ENCODE results near the gene DYRK3.

GRCh38 chr1:206682111-206682510, 46.8 kb downstream of the DYRK3 start:
- TF ChIP-seq CHD4 (IDR thresholded peaks at IDR 0.05) (no peak), ZNF274 (IDR thresholded peaks at IDR 0.05; ENCODE audit: insufficient read depth, insufficient read length) (no peak), CHD2 (IDR thresholded peaks at IDR 0.05; ENCODE audit: borderline replicate concordance, low read depth, low read length) (no peak; the same call in 1 of the 2 replicates), MAX (IDR thresholded peaks at IDR 0.05; ENCODE audit: low read depth, low read length) (no peak), EZH2 (IDR thresholded peaks at IDR 0.05; ENCODE audit: borderline replicate concordance, control insufficient read depth, low read depth, low read length) (no peak), E4F1 (IDR thresholded peaks at IDR 0.05; ENCODE audit: borderline replicate concordance, partially characterized antibody) (no peak), CEBPB (IDR thresholded peaks at IDR 0.05; ENCODE audit: borderline replicate concordance in 1 of 2, low read depth in 2 of 2, low read length in 2 of 2) (no peak), REST (IDR thresholded peaks at IDR 0.05; ENCODE audit: low read depth, low read length) (no peak)
